ENCODE data around the gene CALCOCO1. TPM values are rescaled to one million over a fixed set of nuclear protein-coding genes. Genes with fewer than 3 reads are reported as not detected.
"Not testable (repeated sequence)": the region's sequence is repeated elsewhere in the genome, so short reads cannot be mapped to it uniquely, and the experiment has no call there.

CALCOCO1 gene
- total RNA-seq, 3 donors from 2014 or later (not counting 1 experiment from before 2014, with no cell fraction given): 215 to 256 (median 226) TPM

DNA sequence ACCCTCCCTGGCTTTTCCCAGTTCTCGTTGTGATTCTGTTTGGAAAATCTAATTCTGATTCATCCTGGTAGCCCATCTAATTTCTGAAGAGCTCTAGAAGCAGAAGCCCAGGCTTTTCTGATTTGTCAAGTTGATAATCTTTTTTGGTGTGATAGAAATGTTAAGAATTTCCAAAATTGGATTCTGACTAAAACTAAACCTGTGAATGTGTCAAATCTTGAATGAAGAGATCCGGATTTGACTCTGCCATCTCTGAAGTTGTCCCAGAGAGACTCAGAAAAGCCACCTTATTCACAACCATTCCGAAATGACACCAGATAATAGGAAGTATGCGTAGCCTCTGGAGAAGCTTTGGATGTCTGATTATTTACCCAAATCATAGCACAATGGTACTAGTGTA, 37.4 kb upstream of the CALCOCO1 start:
- peaks cover 12% of the 10 kb centered on the region for H3K27me3 ChIP-seq (ENCODE audit: control insufficient read depth, insufficient read depth, low read length)
- Mint-ChIP-seq H3K4me3 (no peak overlapping the region), H3K36me3 (no peaks in the 10 kb centered on the region), H3K9me3 (no peaks in the 10 kb centered on the region), H3K4me1 (no peaks in the 10 kb centered on the region), H3K27ac (no peak overlapping the region), H3K27me3 (ENCODE audit: low read depth in 2 of 2) (peaks cover 51 to 82% of the 10 kb centered on the region in 2 donors)
- H3K9me3 ChIP-seq (ENCODE audit: control insufficient read depth, insufficient read depth, low read length): no peaks in the 10 kb centered on the region
- no peaks in the 10 kb centered on the region for H3K4me1 ChIP-seq (ENCODE audit: control insufficient read depth, insufficient read depth, low read length)
- intact Hi-C loops (cut with micrococcal nuclease): no loop called here
- no peak for ATAC-seq
- H3K4me3 ChIP-seq (ENCODE audit: low read length): no peak overlapping the region
- no peaks in the 10 kb centered on the region for H3K36me3 ChIP-seq (ENCODE audit: control insufficient read depth, insufficient read depth, low read length)
- no peak for DNase-seq
- H3K27ac ChIP-seq (ENCODE audit: low read length): no peak overlapping the region
- 71% methylated on average over 4 of the region's 4 CpGs for WGBS (ENCODE audit: insufficient coverage)
- TF ChIP-seq, protein P1, sequence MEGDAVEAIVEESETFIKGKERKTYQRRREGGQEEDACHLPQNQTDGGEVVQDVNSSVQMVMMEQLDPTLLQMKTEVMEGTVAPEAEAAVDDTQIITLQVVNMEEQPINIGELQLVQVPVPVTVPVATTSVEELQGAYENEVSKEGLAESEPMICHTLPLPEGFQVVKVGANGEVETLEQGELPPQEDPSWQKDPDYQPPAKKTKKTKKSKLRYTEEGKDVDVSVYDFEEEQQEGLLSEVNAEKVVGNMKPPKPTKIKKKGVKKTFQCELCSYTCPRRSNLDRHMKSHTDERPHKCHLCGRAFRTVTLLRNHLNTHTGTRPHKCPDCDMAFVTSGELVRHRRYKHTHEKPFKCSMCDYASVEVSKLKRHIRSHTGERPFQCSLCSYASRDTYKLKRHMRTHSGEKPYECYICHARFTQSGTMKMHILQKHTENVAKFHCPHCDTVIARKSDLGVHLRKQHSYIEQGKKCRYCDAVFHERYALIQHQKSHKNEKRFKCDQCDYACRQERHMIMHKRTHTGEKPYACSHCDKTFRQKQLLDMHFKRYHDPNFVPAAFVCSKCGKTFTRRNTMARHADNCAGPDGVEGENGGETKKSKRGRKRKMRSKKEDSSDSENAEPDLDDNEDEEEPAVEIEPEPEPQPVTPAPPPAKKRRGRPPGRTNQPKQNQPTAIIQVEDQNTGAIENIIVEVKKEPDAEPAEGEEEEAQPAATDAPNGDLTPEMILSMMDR (IDR thresholded peaks at IDR 0.05): no peak

DNA sequence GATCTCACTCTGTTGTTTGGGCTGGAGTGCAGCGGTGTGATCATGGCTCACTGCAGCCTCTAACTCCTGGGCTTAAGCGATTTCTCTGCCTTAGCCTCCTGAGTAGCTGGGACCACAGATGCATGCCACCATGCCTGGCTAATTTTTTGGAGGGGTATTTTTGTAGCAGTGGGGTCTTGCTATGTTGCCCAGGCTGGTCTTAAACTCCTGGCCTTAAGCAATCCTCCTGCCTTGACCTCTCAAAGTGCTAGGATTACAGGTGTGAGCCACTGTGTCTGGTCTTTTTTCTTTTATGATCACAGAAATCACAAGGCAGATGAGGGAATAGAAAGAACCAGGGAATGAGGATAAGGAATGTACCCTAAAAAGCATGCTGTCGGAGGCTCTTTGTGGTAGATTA, 35.5 kb upstream of the CALCOCO1 start:
- H3K36me3 ChIP-seq (ENCODE audit: control insufficient read depth, insufficient read depth, low read length); ATAC-seq; DNase-seq; H3K27ac Mint-ChIP-seq; H3K4me3 Mint-ChIP-seq; H3K27ac ChIP-seq (ENCODE audit: low read length); H3K4me1 ChIP-seq (ENCODE audit: control insufficient read depth, insufficient read depth, low read length); intact Hi-C loops (cut with micrococcal nuclease); H3K4me1 Mint-ChIP-seq; H3K36me3 Mint-ChIP-seq; H3K9me3 ChIP-seq (ENCODE audit: control insufficient read depth, insufficient read depth, low read length); H3K9me3 Mint-ChIP-seq; H3K4me3 ChIP-seq (ENCODE audit: low read length): not testable (repeated sequence)
- H3K27me3 ChIP-seq (ENCODE audit: control insufficient read depth, insufficient read depth, low read length): peaks cover 12% of the 10 kb centered on the region
- WGBS (ENCODE audit: insufficient coverage): 89% methylated on average over 3 of the region's 3 CpGs
- peaks cover 67 to 87% of the 10 kb centered on the region in 2 donors for H3K27me3 Mint-ChIP-seq (ENCODE audit: low read depth in 2 of 2)

- no peaks in the 10 kb centered on the region for H3K9me3 Mint-ChIP-seq
- peaks cover 13% of the 10 kb centered on the region for H3K4me1 ChIP-seq (ENCODE audit: control insufficient read depth, insufficient read depth, low read length)
- peaks cover 56 to 72% of the 10 kb centered on the region in 2 donors for H3K27me3 Mint-ChIP-seq (ENCODE audit: low read depth in 2 of 2)
- intact Hi-C loops (cut with micrococcal nuclease): no loop called here
- H3K4me1 Mint-ChIP-seq: peaks cover 5 to 8% of the 10 kb centered on the region in 2 donors
- H3K27me3 ChIP-seq (ENCODE audit: control insufficient read depth, insufficient read depth, low read length): peaks cover 8% of the 10 kb centered on the region
- H3K27ac ChIP-seq (ENCODE audit: low read length): no peak overlapping the region
- H3K4me3 ChIP-seq (ENCODE audit: low read length): no peak overlapping the region
- H3K27ac Mint-ChIP-seq: no peak overlapping the region
- no peaks in the 10 kb centered on the region for H3K36me3 ChIP-seq (ENCODE audit: control insufficient read depth, insufficient read depth, low read length)
- DNase-seq: no peak
- TF ChIP-seq, protein P1 (IDR thresholded peaks at IDR 0.05): no peak
- H3K4me3 Mint-ChIP-seq: no peak overlapping the region
- no peaks in the 10 kb centered on the region for H3K36me3 Mint-ChIP-seq
- no peaks in the 10 kb centered on the region for H3K9me3 ChIP-seq (ENCODE audit: control insufficient read depth, insufficient read depth, low read length)
- no peak for ATAC-seq
These were observed 34.1 kb upstream of the CALCOCO1 start for GRCh38 chr12:53761306-53761705.

DNA sequence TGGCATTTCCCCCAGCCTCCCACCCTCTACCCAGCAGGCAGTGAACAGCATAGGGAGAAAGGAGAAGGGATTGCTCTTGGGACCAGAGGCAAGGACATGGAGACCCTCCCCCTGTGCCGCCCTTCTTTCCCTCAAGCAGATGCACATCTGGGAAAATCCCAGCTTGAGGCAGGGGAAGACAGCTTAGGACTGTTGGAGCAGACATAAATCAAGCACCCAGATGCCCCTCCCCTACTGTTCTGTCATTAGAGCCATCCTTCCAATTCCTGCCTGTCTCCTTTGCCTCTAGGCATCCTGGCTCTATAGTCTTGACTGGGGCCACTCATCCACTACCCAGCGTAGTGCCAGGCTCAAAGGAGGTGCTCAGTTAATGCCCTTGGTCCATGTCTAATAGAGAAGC, 32.0 kb upstream of the CALCOCO1 start:
- 89% methylated on average over 2 of the region's 2 CpGs for WGBS (ENCODE audit: insufficient coverage)
- TF ChIP-seq, protein P1 (IDR thresholded peaks at IDR 0.05): no peak
- DNase-seq (no peak), ATAC-seq (no peak)
- intact Hi-C loops (cut with micrococcal nuclease): no loop called here
- H3K4me3 Mint-ChIP-seq: no peak overlapping the region
- H3K9me3 Mint-ChIP-seq: no peaks in the 10 kb centered on the region
- no peaks in the 10 kb centered on the region for H3K9me3 ChIP-seq (ENCODE audit: control insufficient read depth, insufficient read depth, low read length)
- H3K4me1 Mint-ChIP-seq: peaks cover 16% of the 10 kb centered on the region in 2 donors
- H3K27ac ChIP-seq (ENCODE audit: low read length): no peak overlapping the region
- H3K27me3 Mint-ChIP-seq (ENCODE audit: low read depth in 2 of 2): peaks cover 48 to 56% of the 10 kb centered on the region in 2 donors
- no peak overlapping the region for H3K27ac Mint-ChIP-seq
- H3K36me3 ChIP-seq (ENCODE audit: control insufficient read depth, insufficient read depth, low read length): no peaks in the 10 kb centered on the region
- H3K4me1 ChIP-seq (ENCODE audit: control insufficient read depth, insufficient read depth, low read length): peaks cover 18% of the 10 kb centered on the region
- H3K36me3 Mint-ChIP-seq: no peaks in the 10 kb centered on the region
- no peak overlapping the region for H3K4me3 ChIP-seq (ENCODE audit: low read length)
- peaks cover 5% of the 10 kb centered on the region for H3K27me3 ChIP-seq (ENCODE audit: control insufficient read depth, insufficient read depth, low read length)

All from natural killer cell (primary cell).